Measurements from ENCODE around the gene CCDC50. TPM values are rescaled to one million over a fixed set of nuclear protein-coding genes. Genes with fewer than 3 reads are reported as not detected.
A peak's percentile ranks its signal among the peaks of the same experiment; 100 is the strongest.

CCDC50 gene
- total and polyA plus RNA-seq, 2 donors (not counting 3 experiments of a cell fraction or from before 2014, with no cell fraction given), result 44.4 to 137 TPM

DNA sequence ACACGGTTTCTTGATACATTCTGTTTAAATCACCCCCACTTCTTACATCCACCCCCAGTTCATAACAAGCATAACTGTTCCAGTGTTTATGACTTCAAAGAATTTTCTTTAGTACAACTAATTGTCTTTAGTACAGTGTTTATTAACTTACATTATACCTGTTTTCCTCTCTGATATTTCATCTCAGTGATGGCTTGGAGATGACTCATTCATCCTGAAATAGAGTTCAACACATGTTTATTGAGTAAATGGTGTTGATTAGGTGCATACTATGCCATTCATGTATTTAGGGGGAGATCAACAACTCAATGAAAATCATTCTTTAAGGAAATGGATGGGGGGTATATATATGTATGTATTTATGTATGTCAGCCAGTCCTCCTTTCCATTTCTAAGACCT is 22.8 kb downstream of the CCDC50 start:
- no TSS peak for BruUV-seq (replicated peaks)
- peak; percentile 24 for DNase-seq (ENCODE audit: low read depth, low spot score)
- POLR2A ChIA-PET, result no interaction called here
- TF ChIP-seq FOS (IDR thresholded peaks at IDR 0.05; ENCODE audit: borderline replicate concordance, insufficient read depth, low read length) (peak; percentile 21), JUN (IDR thresholded peaks at IDR 0.05; ENCODE audit: borderline replicate concordance, insufficient read depth, insufficient read length, low read depth) (peak; percentile 39), GATA2 (IDR thresholded peaks at IDR 0.05; ENCODE audit: insufficient read depth, insufficient read length, low read depth, low read length) (no peak)
- Histone ChIP-seq H4K20me1 (replicated peaks; ENCODE audit: control insufficient read depth, extremely low read depth, insufficient read depth, low read length) (no peaks in the 10 kb centered on the region), H3K4me2 (ENCODE audit: insufficient read depth, low read length) (peak overlapping the region; percentile 86), H3K27ac (ENCODE audit: insufficient read depth, low read depth, low read length) (peak overlapping the region; percentile 73), H3K27me3 (ENCODE audit: control insufficient read depth in 2 of 2, insufficient read depth in 2 of 2, low read length in 2 of 2) (no peaks in the 10 kb centered on the region), H3K4me3 (replicated peaks in 1 of 3; ENCODE audit: insufficient read depth in 1 of 3, low read depth in 1 of 3, low read length in 3 of 3) (no peak overlapping the region), H3K9ac (replicated peaks; ENCODE audit: extremely low read depth, insufficient read depth, low read length) (no peak overlapping the region), H3K4me1 (ENCODE audit: control insufficient read depth, extremely low read depth, insufficient read depth, low read length) (peaks cover 79% of the 10 kb centered on the region), H3K36me3 (ENCODE audit: control insufficient read depth in 2 of 2, extremely low read depth in 1 of 2, insufficient read depth in 2 of 2, low read length in 2 of 2) (no peaks in the 10 kb centered on the region), H3K9me1 (replicated peaks; ENCODE audit: control insufficient read depth, extremely low read depth, insufficient read depth, low read length) (peaks cover 2% of the 10 kb centered on the region), H3K79me2 (ENCODE audit: control insufficient read depth, insufficient read depth, low read length) (peaks cover 82% of the 10 kb centered on the region), H2AFZ (ENCODE audit: low read depth, low read length) (no peak overlapping the region), H3K9me3 (replicated peaks; ENCODE audit: control insufficient read depth, insufficient read depth, low read length) (no peaks in the 10 kb centered on the region)
- FAIRE-seq, result no peak
- dilution Hi-C loops (cut with MboI; ENCODE audit: extremely low pct_ligation_motif_present, low sequenced_read_pairs) (no loop called here), intact Hi-C loops (cut with micrococcal nuclease) (loop anchor here (5.0 kb wide), 2 partner anchors 705 to 1535 kb away; no protein-coding TSS in a partner anchor)
- CTCF ChIA-PET, result no interaction called here

DNA sequence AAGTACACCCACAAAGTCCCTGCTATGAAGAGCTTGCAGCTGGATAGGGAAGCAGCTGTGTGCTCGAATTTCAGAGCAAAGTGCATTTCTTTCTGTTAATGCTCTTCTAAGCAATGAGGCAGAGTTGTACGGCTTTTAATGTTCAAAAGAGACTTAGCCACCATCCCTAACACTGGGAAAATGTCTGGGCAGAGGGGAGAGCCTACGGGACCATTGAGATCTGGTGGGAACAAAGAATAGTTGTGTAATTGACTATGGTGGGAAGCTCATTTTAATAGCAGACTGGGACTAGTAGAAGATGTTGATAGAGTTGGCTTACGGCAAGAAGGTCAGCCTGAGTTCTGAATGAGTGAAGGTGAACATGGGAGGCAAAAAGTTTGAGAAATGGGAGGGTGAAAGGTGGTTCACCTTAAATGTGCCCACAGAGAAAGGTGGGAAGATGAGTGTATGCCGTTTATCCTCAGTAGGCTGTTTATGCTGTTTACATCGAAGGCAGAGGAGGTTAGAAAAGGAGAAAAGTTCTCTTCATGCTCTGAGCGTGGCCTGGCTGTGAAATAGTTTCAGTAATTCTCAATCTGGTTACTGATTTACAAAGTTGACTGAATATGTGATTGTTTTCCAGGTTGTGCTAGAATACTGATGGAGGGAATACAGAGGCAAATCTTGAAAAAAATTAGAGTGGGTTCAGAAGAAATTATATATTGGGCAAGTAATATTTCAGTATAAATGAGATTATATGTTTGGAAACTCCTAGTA is 24.0 kb downstream of the CCDC50 start:
- Histone ChIP-seq H3K9ac (replicated peaks; ENCODE audit: extremely low read depth, insufficient read depth, low read length) (no peak overlapping the region), H3K27me3 (ENCODE audit: control insufficient read depth in 2 of 2, insufficient read depth in 2 of 2, low read length in 2 of 2) (no peaks in the 10 kb centered on the region), H3K4me2 (ENCODE audit: insufficient read depth, low read length) (no peak overlapping the region), H3K9me1 (replicated peaks; ENCODE audit: control insufficient read depth, extremely low read depth, insufficient read depth, low read length) (peaks cover 2% of the 10 kb centered on the region), H3K4me1 (ENCODE audit: control insufficient read depth, extremely low read depth, insufficient read depth, low read length) (peaks cover 87% of the 10 kb centered on the region), H3K79me2 (ENCODE audit: control insufficient read depth, insufficient read depth, low read length) (peaks cover 82% of the 10 kb centered on the region), H3K27ac (ENCODE audit: insufficient read depth, low read depth, low read length) (no peak overlapping the region), H3K9me3 (replicated peaks; ENCODE audit: control insufficient read depth, insufficient read depth, low read length) (no peaks in the 10 kb centered on the region), H4K20me1 (replicated peaks; ENCODE audit: control insufficient read depth, extremely low read depth, insufficient read depth, low read length) (no peaks in the 10 kb centered on the region), H3K4me3 (replicated peaks in 1 of 3; ENCODE audit: insufficient read depth in 1 of 3, low read depth in 1 of 3, low read length in 3 of 3) (no peak overlapping the region), H2AFZ (ENCODE audit: low read depth, low read length) (no peak overlapping the region), H3K36me3 (ENCODE audit: control insufficient read depth in 2 of 2, extremely low read depth in 1 of 2, insufficient read depth in 2 of 2, low read length in 2 of 2) (peaks cover 2 to 8% of the 10 kb centered on the region in 2 experiments)
- ChIA-PET CTCF (no interaction called here), POLR2A (no interaction called here)
- intact Hi-C loops (cut with micrococcal nuclease) (loop anchor here (5.0 kb wide), 2 partner anchors 704 to 1534 kb away; no protein-coding TSS in a partner anchor), dilution Hi-C loops (cut with MboI; ENCODE audit: extremely low pct_ligation_motif_present, low sequenced_read_pairs) (no loop called here)
- BruUV-seq (replicated peaks), result no TSS peak
- DNase-seq (ENCODE audit: low read depth, low spot score), result no peak
- no peak for FAIRE-seq
- no peak for TF ChIP-seq POLR2AphosphoS5 (IDR thresholded peaks at IDR 0.05; ENCODE audit: insufficient read depth, low read depth, low read length)

Data from endothelial cell of umbilical vein (primary cell).